Measurements from ENCODE around the gene KIAA0753.
"Not testable (repeated sequence)": the region's sequence is repeated elsewhere in the genome, so short reads cannot be mapped to it uniquely, and the experiment has no call there.

The KIAA0753 gene

DNA sequence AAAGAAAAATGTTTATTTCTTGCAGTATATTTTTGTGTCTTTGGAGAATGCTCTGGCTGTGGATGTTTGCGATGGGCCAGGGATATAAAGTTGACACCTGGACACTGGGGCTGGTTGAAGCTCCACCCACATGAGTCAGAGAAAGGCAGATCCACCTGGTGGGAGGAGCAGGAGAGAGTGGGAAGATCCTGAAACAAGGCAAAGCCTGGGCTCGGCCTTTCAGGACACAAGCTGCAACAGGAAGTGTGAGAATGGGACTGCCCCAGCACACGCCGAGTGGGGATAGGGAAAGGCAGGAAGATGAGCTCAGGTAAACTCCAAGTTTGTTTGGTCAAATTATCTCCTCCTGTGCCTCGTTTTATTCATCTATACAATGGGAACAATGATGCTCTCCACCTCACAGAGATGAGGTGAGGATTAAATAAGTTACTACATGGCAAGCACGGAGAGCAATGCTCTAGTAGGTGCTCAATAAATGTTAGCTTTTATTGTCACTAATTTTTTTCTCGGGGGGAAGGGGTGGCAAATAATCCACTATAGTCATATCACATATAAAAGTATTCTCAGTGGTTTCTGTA lies 62.7 kb downstream of the KIAA0753 start:
- no peak overlapping the region for H3K27ac ChIP-seq (ENCODE audit: low read depth, low read length, severe bottlenecking)
- H3K4me3 ChIP-seq (ENCODE audit: extremely low read depth, insufficient read depth, low read length, poor library complexity, severe bottlenecking): no peak overlapping the region
- H3K9me3 ChIP-seq (ENCODE audit: control insufficient read depth, low read length): no peaks in the 10 kb centered on the region
- H3K4me1 ChIP-seq (ENCODE audit: control insufficient read depth, insufficient read depth, low read length, poor library complexity, severe bottlenecking): peaks cover 12% of the 10 kb centered on the region
- H3K36me3 ChIP-seq (ENCODE audit: control insufficient read depth, insufficient read depth, low read length): peaks cover 58% of the 10 kb centered on the region
- 86 to 91% methylated on average over 2 to 4 of the region's 7 CpGs for WGBS, 2 experiments (ENCODE audit: insufficient coverage in 2 of 2)

DNA sequence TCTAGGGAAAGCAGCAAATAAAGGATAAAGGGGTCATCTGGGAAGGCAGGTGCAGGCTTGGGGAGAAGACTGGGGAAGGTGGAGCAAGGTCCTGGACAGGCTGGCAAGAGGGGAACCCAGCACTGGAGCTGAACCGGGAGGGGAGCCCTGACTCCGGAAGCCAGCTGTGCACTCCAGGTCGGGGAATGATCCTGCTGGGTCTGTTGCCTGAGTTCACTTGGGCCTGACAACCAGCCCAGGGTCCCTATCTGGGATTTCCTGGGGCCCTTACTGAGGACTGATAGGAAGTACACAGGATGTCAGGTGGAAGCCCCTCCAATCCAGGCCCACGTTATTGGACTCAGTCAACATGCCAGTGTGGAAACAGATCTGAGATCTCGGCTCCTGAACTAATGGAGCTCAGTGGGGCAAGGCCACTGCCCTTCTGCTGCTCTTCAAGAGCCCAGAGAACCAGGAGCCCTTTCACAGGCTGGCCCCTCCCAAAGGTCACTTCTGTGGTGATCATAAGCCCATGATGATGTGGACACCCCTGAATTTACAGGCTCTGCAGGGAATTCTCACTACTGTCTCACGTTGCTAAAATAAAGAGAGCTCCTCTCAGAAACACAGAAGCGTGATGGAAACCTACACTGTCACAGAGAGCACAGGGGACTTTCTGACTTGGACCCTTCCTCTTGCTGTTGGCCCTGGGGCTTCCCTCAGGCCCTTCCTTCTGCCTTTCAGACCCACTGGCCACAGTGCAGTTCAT lies 64.3 kb downstream of the KIAA0753 start:
- H3K27ac ChIP-seq (ENCODE audit: low read depth, low read length, severe bottlenecking): no peak overlapping the region
- no peaks in the 10 kb centered on the region for H3K9me3 ChIP-seq (ENCODE audit: control insufficient read depth, low read length)
- peaks cover 12% of the 10 kb centered on the region for H3K4me1 ChIP-seq (ENCODE audit: control insufficient read depth, insufficient read depth, low read length, poor library complexity, severe bottlenecking)
- 90 to 95% methylated on average over 7 of the region's 7 CpGs for WGBS, 2 experiments (ENCODE audit: insufficient coverage in 2 of 2)
- peaks cover 43% of the 10 kb centered on the region for H3K36me3 ChIP-seq (ENCODE audit: control insufficient read depth, insufficient read depth, low read length)
- H3K4me3 ChIP-seq (ENCODE audit: extremely low read depth, insufficient read depth, low read length, poor library complexity, severe bottlenecking): no peak overlapping the region

DNA sequence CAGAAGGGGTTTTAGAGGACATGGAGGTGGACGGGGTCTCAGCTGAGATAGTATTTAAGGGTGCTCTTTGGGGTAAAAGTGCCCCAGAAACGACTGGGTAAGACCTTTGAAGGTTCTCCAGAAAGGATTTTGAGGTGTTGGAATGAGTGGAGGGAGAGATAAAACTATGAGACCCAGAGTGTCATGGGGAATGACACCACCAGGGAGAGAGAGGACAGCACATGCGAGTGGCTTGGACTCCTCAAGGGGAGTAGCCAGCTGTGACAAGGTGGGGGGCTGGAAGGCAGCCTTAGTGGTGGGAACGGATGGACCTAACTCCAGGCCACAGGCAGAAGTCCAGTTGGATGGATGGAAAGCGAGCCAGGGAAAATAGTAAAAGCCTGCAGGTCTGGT lies 64.9 kb downstream of the KIAA0753 start:
- peak overlapping the region; percentile 16 for H3K27ac ChIP-seq (ENCODE audit: low read depth, low read length, severe bottlenecking)
- H3K36me3 ChIP-seq (ENCODE audit: control insufficient read depth, insufficient read depth, low read length): peaks cover 39% of the 10 kb centered on the region
- H3K4me3 ChIP-seq (ENCODE audit: extremely low read depth, insufficient read depth, low read length, poor library complexity, severe bottlenecking): no peak overlapping the region
- no peaks in the 10 kb centered on the region for H3K9me3 ChIP-seq (ENCODE audit: control insufficient read depth, low read length)
- 86 to 90% methylated on average over 5 of the region's 5 CpGs for WGBS, 2 experiments (ENCODE audit: insufficient coverage in 2 of 2)
- peaks cover 12% of the 10 kb centered on the region for H3K4me1 ChIP-seq (ENCODE audit: control insufficient read depth, insufficient read depth, low read length, poor library complexity, severe bottlenecking)

- Histone ChIP-seq H3K4me3 (ENCODE audit: extremely low read depth, insufficient read depth, low read length, poor library complexity, severe bottlenecking) (no peak overlapping the region), H3K4me1 (ENCODE audit: control insufficient read depth, insufficient read depth, low read length, poor library complexity, severe bottlenecking) (peaks cover 12% of the 10 kb centered on the region), H3K9me3 (ENCODE audit: control insufficient read depth, low read length) (no peaks in the 10 kb centered on the region), H3K27ac (ENCODE audit: low read depth, low read length, severe bottlenecking) (peak overlapping the region; percentile 16), H3K36me3 (ENCODE audit: control insufficient read depth, insufficient read depth, low read length) (peaks cover 36% of the 10 kb centered on the region)
- WGBS, 2 experiments (ENCODE audit: insufficient coverage in 2 of 2): 74 to 78% methylated on average over 16 to 23 of the region's 23 CpGs
Observed at GRCh38 chr17:6574687-6575595, 65.6 kb downstream of the KIAA0753 start.

DNA sequence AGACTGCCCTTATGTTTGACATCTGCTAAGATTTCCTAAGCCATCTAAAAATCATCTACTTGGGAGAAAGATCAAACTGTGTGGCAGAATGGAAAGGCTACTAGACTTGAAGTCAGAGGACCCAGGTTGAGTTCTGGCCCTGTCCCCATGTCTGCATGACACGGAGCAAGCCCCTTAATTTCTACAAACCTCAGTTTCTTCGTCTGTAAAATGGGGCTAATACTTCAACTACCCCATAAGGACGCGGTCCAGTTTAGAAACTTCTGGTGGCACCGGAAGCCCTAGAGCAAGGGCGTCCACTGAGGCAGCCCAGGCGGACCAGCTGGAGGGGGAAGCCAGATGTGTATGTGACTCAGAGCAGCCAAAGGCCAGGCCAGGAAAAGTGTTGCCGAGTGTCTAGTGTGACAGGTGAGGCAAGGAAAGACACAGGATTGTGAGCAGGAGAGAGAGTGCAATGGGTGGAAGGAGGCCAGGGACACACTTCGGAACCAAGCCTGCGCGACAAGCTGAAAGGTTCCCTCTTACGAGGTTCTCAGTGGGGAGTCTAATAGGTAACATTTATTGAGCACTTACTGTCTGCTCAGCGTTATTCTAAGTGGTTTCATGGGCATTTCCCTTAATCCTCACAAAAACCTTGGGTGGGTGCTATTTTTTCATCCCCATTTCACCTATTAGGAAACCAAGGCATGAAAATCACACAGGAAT lies 66.4 kb downstream of the KIAA0753 start:
- H3K27ac ChIP-seq (ENCODE audit: low read depth, low read length, severe bottlenecking): no peak overlapping the region
- H3K4me3 ChIP-seq (ENCODE audit: extremely low read depth, insufficient read depth, low read length, poor library complexity, severe bottlenecking): no peak overlapping the region
- WGBS, 2 experiments (ENCODE audit: insufficient coverage in 2 of 2): 89 to 97% methylated on average over 10 to 11 of the region's 13 CpGs
- peaks cover 12% of the 10 kb centered on the region for H3K4me1 ChIP-seq (ENCODE audit: control insufficient read depth, insufficient read depth, low read length, poor library complexity, severe bottlenecking)
- no peaks in the 10 kb centered on the region for H3K9me3 ChIP-seq (ENCODE audit: control insufficient read depth, low read length)
- H3K36me3 ChIP-seq (ENCODE audit: control insufficient read depth, insufficient read depth, low read length): peaks cover 30% of the 10 kb centered on the region

DNA sequence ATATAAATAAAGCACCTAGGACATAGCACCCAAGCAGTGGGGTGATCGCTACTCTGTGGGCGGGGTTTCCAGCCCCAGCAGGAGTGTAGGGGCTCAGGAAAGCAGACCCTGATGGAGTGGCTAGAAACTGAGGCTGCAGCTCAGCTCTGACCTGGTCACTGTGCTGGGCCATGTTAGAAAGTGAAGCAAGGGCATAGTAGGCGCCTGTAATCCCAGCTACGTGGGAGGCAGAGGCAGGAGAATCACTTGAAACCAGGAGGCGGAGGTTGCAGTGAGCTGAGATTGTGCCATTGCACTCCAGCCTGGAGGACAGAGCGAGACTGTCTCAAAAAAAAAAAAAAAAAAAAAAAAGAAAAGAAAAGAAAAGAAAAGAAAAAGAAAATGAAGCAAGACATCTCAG lies 67.0 kb downstream of the KIAA0753 start:
- Histone ChIP-seq H3K36me3 (ENCODE audit: control insufficient read depth, insufficient read depth, low read length) (peaks cover 25% of the 10 kb centered on the region), H3K4me1 (ENCODE audit: control insufficient read depth, insufficient read depth, low read length, poor library complexity, severe bottlenecking) (peaks cover 12% of the 10 kb centered on the region)
- not testable (repeated sequence) for H3K9me3 ChIP-seq (ENCODE audit: control insufficient read depth, low read length); H3K4me3 ChIP-seq (ENCODE audit: extremely low read depth, insufficient read depth, low read length, poor library complexity, severe bottlenecking); H3K27ac ChIP-seq (ENCODE audit: low read depth, low read length, severe bottlenecking)
- 93 to 95% methylated on average over 2 to 4 of the region's 6 CpGs for WGBS, 2 experiments (ENCODE audit: insufficient coverage in 2 of 2)

- Histone ChIP-seq H3K27ac (ENCODE audit: low read depth, low read length, severe bottlenecking) (no peak overlapping the region), H3K4me1 (ENCODE audit: control insufficient read depth, insufficient read depth, low read length, poor library complexity, severe bottlenecking) (peaks cover 13% of the 10 kb centered on the region), H3K36me3 (ENCODE audit: control insufficient read depth, insufficient read depth, low read length) (peaks cover 19% of the 10 kb centered on the region), H3K4me3 (ENCODE audit: extremely low read depth, insufficient read depth, low read length, poor library complexity, severe bottlenecking) (no peak overlapping the region), H3K9me3 (ENCODE audit: control insufficient read depth, low read length) (no peaks in the 10 kb centered on the region)
- 93 to 98% methylated on average over 8 of the region's 8 CpGs for WGBS, 2 experiments (ENCODE audit: insufficient coverage in 2 of 2)
Observed at GRCh38 chr17:6572972-6573370, 67.5 kb downstream of the KIAA0753 start.

GRCh38 chr17:6571452-6571781 lies 69.1 kb downstream of the KIAA0753 start:
- Histone ChIP-seq H3K4me1 (ENCODE audit: control insufficient read depth, insufficient read depth, low read length, poor library complexity, severe bottlenecking) (peaks cover 14% of the 10 kb centered on the region), H3K4me3 (ENCODE audit: extremely low read depth, insufficient read depth, low read length, poor library complexity, severe bottlenecking) (no peak overlapping the region), H3K9me3 (ENCODE audit: control insufficient read depth, low read length) (no peaks in the 10 kb centered on the region), H3K36me3 (ENCODE audit: control insufficient read depth, insufficient read depth, low read length) (peaks cover 9% of the 10 kb centered on the region), H3K27ac (ENCODE audit: low read depth, low read length, severe bottlenecking) (no peak overlapping the region)
- 95 to 100% methylated on average over 2 to 4 of the region's 7 CpGs for WGBS, 2 experiments (ENCODE audit: insufficient coverage in 2 of 2)

- H3K27ac ChIP-seq (ENCODE audit: low read depth, low read length, severe bottlenecking): no peak overlapping the region
- 87 to 95% methylated on average over 11 to 14 of the region's 18 CpGs for WGBS, 2 experiments (ENCODE audit: insufficient coverage in 2 of 2)
- H3K4me3 ChIP-seq (ENCODE audit: extremely low read depth, insufficient read depth, low read length, poor library complexity, severe bottlenecking): no peak overlapping the region
- H3K9me3 ChIP-seq (ENCODE audit: control insufficient read depth, low read length): no peaks in the 10 kb centered on the region
- H3K4me1 ChIP-seq (ENCODE audit: control insufficient read depth, insufficient read depth, low read length, poor library complexity, severe bottlenecking): peaks cover 14% of the 10 kb centered on the region
- H3K36me3 ChIP-seq (ENCODE audit: control insufficient read depth, insufficient read depth, low read length): peaks cover 5% of the 10 kb centered on the region
Observed at GRCh38 chr17:6570731-6571451, 69.6 kb downstream of the KIAA0753 start.
